NCI-H1436 treated with DMSO at 0.1 percent for 48 hours (cell line): Measurements from ENCODE around the gene CGB5.
"Not testable (repeated sequence)": the region's sequence is repeated elsewhere in the genome, so short reads cannot be mapped to it uniquely, and the experiment has no call there.

ENCODE experiments used
- DNase-seq: peaks from one replicate; lab custom pipeline; 2025; lab: John Stamatoyannopoulos, UW

Gene CGB5

GRCh38 chr19:49043548-49043947 is at the start of gene CGB5:
CGB5 (plus strand) TSS chr19:49043848; CDS start chr19:49044210, 362 bp downstream.
- not testable (repeated sequence) for DNase-seq

GRCh38 chr19:48994035-48994386 is 49.6 kb upstream of the CGB5 start:
- no peak for DNase-seq

- no peak for DNase-seq
These were observed 45.7 kb upstream of the CGB5 start for GRCh38 chr19:48997972-48998371.

- no peak for DNase-seq
These were observed 43.9 kb upstream of the CGB5 start for GRCh38 chr19:48999481-49000325.

- DNase-seq = no peak
These were observed 39.5 kb upstream of the CGB5 start for GRCh38 chr19:49004133-49004532.

GRCh38 chr19:49004964-49005614 is 38.6 kb upstream of the CGB5 start:
- DNase-seq = no peak

GRCh38 chr19:49006905-49007304 is 36.7 kb upstream of the CGB5 start:
- DNase-seq = no peak

- no peak for DNase-seq
These were observed 33.8 kb upstream of the CGB5 start for GRCh38 chr19:49009828-49010227.

GRCh38 chr19:49010453-49010852 is 33.2 kb upstream of the CGB5 start:
- no peak for DNase-seq

- DNase-seq = no peak
These were observed 32.5 kb upstream of the CGB5 start for GRCh38 chr19:49011194-49011593.

GRCh38 chr19:49014123-49014869 is 29.4 kb upstream of the CGB5 start:
- no peak for DNase-seq

GRCh38 chr19:49014870-49015255 is 28.8 kb upstream of the CGB5 start:
- DNase-seq = no peak

- no peak for DNase-seq
These were observed 27.4 kb upstream of the CGB5 start for GRCh38 chr19:49016067-49016839.

GRCh38 chr19:49017041-49017665 is 26.5 kb upstream of the CGB5 start, which contains the start of gene LHB:
LHB (minus strand) TSS chr19:49017091; CDS start chr19:49017081, 10 bp downstream.
- no peak for DNase-seq

- DNase-seq = no peak
These were observed 25.8 kb upstream of the CGB5 start for GRCh38 chr19:49017666-49018351.

GRCh38 chr19:49018388-49019241 is 25.0 kb upstream of the CGB5 start:
- not testable (repeated sequence) for DNase-seq

GRCh38 chr19:49019242-49019932 is 24.3 kb upstream of the CGB5 start:
- no peak for DNase-seq

- DNase-seq = no peak
These were observed 23.3 kb upstream of the CGB5 start for GRCh38 chr19:49020342-49020741.
